Measurements from ENCODE around the gene OPCML.

- TF ChIP-seq CTCF (conservative IDR thresholded peaks at IDR 0.05 in 1 of 2, IDR thresholded peaks at IDR 0.05 in 1 of 2; ENCODE audit: low read depth in 1 of 2, low read length in 2 of 2) = no peak
- TF ChIP-seq EZH2 (IDR thresholded peaks at IDR 0.05; ENCODE audit: low read length, missing control alignments) = no peak
These were observed 184.3 kb downstream of the OPCML start for GRCh38 chr11:133347988-133348387.
